Mucosa of rectum (tissue), 2 donors: Measurements from ENCODE around the gene ARMH3.

Source experiments
- H3K27ac ChIP-seq, 2 donors: one replicate each; pipeline ENCODE4 v1.7.0; 2013; ENCODE audit warnings: inconsistent platforms in 2 of 2, low read depth in 2 of 2, low read length in 2 of 2
- H3K27me3 ChIP-seq, 2 donors: one replicate each; pipeline ENCODE4 v1.7.0; 2013; ENCODE audit warnings: low read length in 2 of 2; ENCODE audit not compliant: control insufficient read depth in 2 of 2, insufficient read depth in 2 of 2
- H3K36me3 ChIP-seq, 2 donors: one replicate each; pipeline ENCODE4 v1.7.0; 2013; ENCODE audit warnings: low read length in 2 of 2; ENCODE audit not compliant: control insufficient read depth in 2 of 2, insufficient read depth in 2 of 2
- H3K4me1 ChIP-seq, 2 donors: one replicate each; pipeline ENCODE4 v1.7.0; 2013; ENCODE audit warnings: low read length in 2 of 2, mild to moderate bottlenecking in 1 of 2; ENCODE audit not compliant: control insufficient read depth in 2 of 2, insufficient read depth in 2 of 2
- H3K4me3 ChIP-seq, 2 donors: one replicate each; pipeline ENCODE4 v1.7.0; 2013; ENCODE audit warnings: low read length in 2 of 2
- H3K9ac ChIP-seq, 2 donors: one replicate each; pipeline ENCODE4 v1.7.0; 2013; ENCODE audit warnings: low read length in 2 of 2, low read depth in 1 of 2, mild to moderate bottlenecking in 1 of 2
- H3K9me3 ChIP-seq, 2 donors: one replicate each; pipeline ENCODE4 v1.7.0; 2013; ENCODE audit warnings: low read length in 2 of 2; ENCODE audit not compliant: control insufficient read depth in 2 of 2
- donor health status: healthy.
- donor health status: Normal muscosa, but diverticular disease.

ARMH3 gene

DNA sequence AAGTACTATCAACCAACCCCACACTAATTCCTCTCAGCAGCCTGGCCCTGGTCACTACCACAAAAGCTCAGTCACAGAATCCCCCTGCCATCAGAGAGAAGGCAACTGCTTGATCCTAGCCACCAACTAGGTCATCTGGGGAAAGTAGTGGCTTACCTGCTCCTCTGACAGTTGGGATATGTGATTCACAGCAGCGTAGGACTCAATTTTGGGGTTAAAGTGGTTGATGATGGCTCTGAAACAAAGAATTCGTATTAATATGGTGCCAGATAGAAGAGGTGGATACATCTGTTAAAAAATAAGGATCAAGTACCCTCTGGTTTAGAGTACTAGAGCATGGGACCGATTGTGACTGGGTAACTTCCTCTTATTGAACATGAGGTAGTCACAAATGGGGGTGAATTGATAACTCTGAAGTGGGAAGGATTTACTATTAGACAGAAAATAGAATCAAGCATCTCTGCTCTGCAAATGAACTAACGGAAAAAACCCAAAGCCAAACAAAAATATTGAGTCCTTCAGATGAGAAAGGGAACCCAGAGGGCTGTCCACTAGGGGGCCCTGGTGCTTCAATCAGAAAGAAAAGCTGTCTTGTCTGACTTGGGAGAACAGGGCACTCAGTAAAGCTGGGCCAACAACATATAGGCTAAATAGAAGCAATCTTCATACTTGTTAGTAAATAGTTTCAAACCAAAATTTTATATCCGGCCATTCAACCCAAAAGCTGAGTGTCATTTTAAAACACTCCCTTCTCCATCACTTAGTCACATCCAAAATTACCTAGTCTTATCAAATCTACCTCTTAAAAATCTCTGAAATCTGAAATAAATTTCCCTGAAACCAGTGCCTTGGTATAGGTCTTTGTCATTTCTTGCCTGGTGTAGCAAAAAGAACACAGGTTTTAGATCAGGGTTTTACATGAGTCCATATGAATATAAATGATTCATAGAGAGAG lies 166.4 kb downstream of the ARMH3 start:
- H3K4me3 ChIP-seq: no peak overlapping the region
- H3K4me1 ChIP-seq: no peaks in the 10 kb centered on the region
- H3K27me3 ChIP-seq: no peaks in the 10 kb centered on the region
- no peak overlapping the region for H3K9ac ChIP-seq
- H3K36me3 ChIP-seq: peaks cover 0 to 2% of the 10 kb centered on the region in 2 donors
- no peaks in the 10 kb centered on the region for H3K9me3 ChIP-seq
- H3K27ac ChIP-seq: no peak overlapping the region

DNA sequence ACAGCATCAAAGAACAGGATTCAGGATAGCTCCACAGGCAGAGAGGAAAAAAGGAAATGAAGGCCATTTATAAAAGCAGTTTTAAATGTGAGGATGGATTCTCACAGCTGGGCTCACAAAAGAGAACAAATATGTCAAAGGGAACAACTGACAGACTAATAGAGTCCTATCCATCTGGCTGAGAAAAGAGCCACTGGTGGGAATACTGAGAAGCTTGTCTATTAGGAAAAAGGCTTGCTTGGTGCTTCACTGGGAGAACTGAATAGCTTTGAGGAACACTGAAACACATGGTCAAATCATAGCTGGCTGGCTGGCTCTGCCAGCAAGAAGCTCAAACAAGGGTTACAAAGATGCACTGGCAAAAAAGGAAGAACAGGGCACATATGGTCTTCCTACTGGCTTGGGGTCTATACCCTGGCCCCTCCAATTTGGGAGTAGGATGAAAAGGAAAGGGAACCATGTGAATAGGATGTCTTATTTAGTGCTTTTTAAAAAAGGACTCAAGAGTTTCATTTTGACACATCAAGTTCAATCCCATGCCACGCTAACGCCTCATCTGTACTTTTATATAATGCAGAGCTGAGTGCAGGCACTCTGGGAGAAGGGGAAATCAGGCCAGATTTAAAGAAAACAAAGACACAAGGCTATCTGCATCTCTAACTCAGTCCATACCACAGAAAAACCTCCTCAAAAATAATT lies 167.6 kb downstream of the ARMH3 start:
- H3K36me3 ChIP-seq: peaks cover 0 to 2% of the 10 kb centered on the region in 2 donors
- H3K9me3 ChIP-seq: no peaks in the 10 kb centered on the region
- no peaks in the 10 kb centered on the region for H3K4me1 ChIP-seq
- H3K27me3 ChIP-seq: no peaks in the 10 kb centered on the region
- H3K9ac ChIP-seq: no peak overlapping the region
- no peak overlapping the region for H3K4me3 ChIP-seq
- H3K27ac ChIP-seq: no peak overlapping the region

DNA sequence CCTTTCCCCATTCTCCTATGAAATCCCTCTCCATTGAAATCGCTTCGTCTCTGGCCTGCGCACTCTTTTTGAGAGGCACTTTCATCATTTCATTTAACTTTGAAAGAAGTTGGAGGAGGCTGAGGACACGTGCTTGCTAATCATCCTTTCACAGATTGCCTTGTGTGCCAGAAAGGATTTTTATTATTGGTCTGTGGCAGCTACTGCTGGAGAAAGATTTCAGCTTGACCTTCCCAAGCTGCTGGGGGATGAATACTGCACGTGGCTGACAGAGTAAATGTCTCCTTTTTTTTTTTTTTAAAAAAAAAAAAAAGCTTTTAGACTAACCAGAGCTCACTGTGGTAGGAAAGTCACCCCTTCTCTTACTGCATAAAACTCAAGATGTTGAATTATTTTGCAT lies 168.2 kb downstream of the ARMH3 start:
- H3K9ac ChIP-seq: no peak overlapping the region
- peaks cover 0 to 2% of the 10 kb centered on the region in 2 donors for H3K36me3 ChIP-seq
- no peaks in the 10 kb centered on the region for H3K9me3 ChIP-seq
- H3K4me1 ChIP-seq: no peaks in the 10 kb centered on the region
- H3K4me3 ChIP-seq: no peak overlapping the region
- no peak overlapping the region for H3K27ac ChIP-seq
- no peaks in the 10 kb centered on the region for H3K27me3 ChIP-seq

DNA sequence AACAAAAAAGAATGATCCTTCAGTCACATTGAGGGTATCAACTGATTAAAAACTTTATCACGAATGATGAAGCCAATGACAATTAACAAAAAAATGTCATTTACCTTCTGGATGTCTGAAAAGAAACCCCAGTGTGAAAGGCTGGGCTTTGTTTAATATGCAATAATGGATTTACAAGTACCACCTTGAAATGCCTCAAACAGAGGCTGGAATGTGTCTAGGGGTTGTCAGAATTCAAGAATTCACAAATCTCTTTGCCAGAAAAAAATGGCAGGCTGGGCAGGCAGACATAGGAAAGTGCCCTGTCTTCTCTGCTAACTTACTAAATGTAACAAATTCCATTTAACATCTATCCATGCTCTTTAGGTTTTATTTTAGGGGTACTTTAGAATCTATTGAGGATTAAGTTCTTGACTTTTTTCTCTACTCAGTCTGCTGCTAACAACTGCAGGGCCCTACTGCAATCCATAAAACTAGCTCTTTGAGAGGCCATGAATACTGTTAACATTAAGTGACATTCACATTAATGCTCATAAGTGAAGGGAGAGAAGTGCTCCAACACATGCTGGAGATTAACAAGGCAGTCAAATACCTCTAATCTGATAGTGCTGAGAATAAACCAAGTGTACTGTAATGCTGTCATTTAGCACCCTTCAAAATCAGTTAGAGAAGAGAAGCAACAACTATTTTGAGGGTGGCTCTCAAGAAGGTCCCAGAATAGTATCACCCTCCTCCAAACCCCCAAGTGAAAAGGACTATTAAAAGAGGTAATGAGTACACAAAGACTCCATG lies 169.3 kb downstream of the ARMH3 start:
- H3K4me3 ChIP-seq: no peak overlapping the region

DNA sequence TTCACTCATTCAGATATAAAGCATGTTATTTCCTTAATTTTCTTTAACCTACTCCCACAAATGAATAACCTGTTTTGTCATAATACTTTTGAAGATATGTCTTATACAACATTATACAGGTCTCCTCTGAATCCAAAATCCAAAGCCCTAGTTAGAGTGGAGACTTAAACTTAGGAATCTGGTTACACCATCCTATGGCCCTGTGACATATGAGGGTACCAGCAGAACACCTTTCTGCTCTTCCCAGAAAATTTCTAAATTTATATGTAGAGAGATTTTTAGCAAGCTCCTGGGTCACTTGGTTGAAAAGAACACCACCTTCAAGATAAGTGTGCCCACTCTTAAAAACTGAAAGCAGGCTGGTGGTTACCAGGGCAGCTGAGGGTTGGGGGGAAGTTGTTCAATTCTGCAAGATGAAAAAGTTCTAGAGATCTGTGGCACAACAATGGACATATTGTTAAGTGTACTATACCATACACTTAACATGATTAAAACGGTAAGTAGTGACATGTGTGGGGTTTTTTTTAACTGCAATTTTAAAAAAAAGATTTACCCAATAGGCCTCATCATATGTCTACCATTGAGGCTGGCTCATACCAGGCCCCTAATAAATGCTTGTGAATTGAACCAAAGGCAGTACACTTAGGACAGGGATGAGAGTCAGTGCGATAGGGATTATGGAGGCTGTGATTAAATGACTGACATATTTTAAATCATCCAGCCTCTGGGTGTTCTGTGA lies 174.8 kb downstream of the ARMH3 start:
- Histone ChIP-seq H3K4me3 (no peak overlapping the region), H3K4me1 (no peaks in the 10 kb centered on the region), H3K36me3 (peaks cover 3 to 6% of the 10 kb centered on the region in 2 donors), H3K9me3 (no peaks in the 10 kb centered on the region), H3K27me3 (no peaks in the 10 kb centered on the region), H3K27ac (no peak overlapping the region), H3K9ac (no peak overlapping the region)

More for the DNA sequence above, 169.3 kb downstream of the ARMH3 start:
- Histone ChIP-seq H3K4me1 (no peaks in the 10 kb centered on the region), H3K36me3 (peaks cover 0 to 2% of the 10 kb centered on the region in 2 donors), H3K27ac (no peak overlapping the region), H3K9ac (no peak overlapping the region), H3K9me3 (no peaks in the 10 kb centered on the region), H3K27me3 (no peaks in the 10 kb centered on the region)

DNA sequence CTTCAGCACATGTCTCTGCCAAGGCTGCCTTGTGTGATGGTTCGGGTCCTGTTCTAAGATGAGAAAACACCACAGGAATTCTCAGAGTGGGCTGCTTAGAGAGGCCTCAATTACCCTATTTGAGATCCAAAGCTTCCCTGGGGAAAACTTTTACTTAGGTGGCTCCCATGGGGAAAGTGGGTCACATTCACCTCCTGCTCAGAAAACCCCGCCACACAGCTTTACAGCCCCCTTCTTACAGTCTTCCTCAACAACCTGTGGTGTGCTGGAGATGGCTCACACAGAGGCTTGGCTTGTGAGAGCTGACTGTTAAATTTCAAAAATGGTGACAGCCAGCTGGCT lies 175.8 kb downstream of the ARMH3 start:
- no peaks in the 10 kb centered on the region for H3K9me3 ChIP-seq

DNA sequence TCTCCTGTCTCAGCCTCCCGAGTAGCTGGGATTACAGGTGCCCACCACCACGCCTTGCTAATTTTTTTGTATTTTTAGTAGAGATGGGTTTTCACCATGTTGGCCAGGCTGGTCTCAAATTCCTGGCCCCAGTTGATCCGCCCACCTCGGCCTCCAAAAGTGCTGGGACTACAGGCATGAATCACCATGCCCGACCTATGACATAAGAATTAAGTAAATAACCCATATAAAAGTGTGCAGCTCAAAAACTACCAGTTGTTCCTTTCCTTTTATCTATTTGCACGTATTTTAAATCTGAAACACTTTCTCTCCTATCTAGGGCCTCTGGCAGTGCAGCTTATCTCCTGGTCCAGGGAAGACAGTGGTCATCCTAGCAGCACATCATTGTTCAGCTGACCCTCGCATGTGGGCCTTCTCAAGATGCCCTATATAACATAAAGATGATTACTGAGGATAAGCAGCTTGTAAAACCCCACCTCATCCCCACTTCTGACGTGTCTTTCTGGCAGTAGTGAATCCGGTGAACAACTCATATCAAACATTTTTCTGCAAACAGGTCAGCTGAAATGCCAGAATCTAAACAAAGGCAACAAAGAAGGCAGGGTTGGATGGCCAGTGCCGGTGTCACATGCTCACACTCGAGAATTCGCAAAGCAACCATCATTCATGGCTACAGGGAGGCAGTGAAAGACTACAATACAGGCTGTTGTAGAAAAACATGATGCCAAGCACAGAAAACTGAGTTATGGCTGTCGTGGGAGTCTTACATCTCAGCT lies 176.3 kb downstream of the ARMH3 start:
- H3K36me3 ChIP-seq: peaks cover 3 to 4% of the 10 kb centered on the region in 2 donors
- no peak overlapping the region for H3K27ac ChIP-seq
- no peaks in the 10 kb centered on the region for H3K4me1 ChIP-seq
- H3K9ac ChIP-seq: no peak overlapping the region
- no peaks in the 10 kb centered on the region for H3K9me3 ChIP-seq
- no peaks in the 10 kb centered on the region for H3K27me3 ChIP-seq
- no peak overlapping the region for H3K4me3 ChIP-seq

More for the DNA sequence above, 175.8 kb downstream of the ARMH3 start:
- Histone ChIP-seq H3K4me3 (no peak overlapping the region), H3K27me3 (no peaks in the 10 kb centered on the region), H3K4me1 (no peaks in the 10 kb centered on the region), H3K9ac (no peak overlapping the region), H3K36me3 (peaks cover 3 to 6% of the 10 kb centered on the region in 2 donors), H3K27ac (no peak overlapping the region)

DNA sequence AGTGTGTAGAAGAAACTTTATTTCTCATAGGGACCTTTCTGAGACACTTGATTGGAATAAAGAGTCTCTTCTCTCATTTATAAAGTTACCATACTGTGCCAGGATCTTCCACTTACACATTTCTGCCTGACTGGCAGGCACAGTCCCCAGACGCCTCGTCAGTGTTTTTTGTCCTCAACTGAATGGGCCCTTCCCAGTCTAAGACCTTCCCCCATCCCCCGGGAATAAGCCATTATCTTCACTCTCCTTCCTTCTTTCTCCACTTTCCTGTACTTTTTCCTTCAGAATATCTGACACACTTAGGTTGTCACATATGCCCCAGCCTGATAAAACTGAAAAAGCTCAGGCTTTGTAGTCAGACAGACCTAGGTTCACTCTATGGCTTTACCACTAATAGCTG lies 177.1 kb downstream of the ARMH3 start:
- H3K36me3 ChIP-seq: peaks cover 3 to 4% of the 10 kb centered on the region in 2 donors
- no peak overlapping the region for H3K4me3 ChIP-seq
- no peaks in the 10 kb centered on the region for H3K9me3 ChIP-seq
- H3K4me1 ChIP-seq: no peaks in the 10 kb centered on the region
- H3K27me3 ChIP-seq: no peaks in the 10 kb centered on the region
- H3K27ac ChIP-seq: no peak overlapping the region
- no peak overlapping the region for H3K9ac ChIP-seq

DNA sequence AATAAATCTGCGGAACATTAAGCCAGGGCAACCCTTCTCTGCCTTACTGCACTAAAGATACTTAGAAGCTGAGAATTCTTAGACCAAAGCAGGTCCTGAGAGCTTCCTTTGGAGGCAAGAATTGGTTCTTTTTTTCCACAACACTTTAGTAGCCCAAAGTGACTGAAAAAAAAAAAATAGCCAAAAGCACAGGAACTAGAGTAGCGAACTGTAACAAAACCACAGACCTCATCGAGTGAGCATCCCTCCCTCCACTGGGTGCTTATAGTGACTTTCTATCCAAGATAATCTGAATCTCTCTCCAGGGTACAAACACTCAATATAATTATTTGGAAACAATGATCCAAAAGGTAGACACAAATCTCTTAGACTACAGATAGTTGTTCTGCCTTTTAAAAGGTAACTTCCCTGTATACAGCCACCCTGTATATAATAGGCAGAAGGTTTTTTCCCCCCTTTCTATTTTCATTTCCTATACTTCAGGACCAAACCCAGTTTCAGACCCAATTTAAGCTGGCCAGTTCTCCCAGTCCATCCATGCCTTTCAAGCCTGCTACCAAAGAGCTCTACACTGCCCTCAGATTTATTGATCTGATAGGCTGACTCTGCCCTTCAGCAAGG lies 180.8 kb downstream of the ARMH3 start:
- Histone ChIP-seq H3K36me3 (peaks cover 3 to 4% of the 10 kb centered on the region in 2 donors), H3K9ac (no peak overlapping the region), H3K4me3 (no peak overlapping the region), H3K27ac (no peak overlapping the region), H3K27me3 (no peaks in the 10 kb centered on the region), H3K4me1 (no peaks in the 10 kb centered on the region), H3K9me3 (no peaks in the 10 kb centered on the region)
